ENCODE measurements around the gene ESM1.
"Not testable (repeated sequence)": the region's sequence is repeated elsewhere in the genome, so short reads cannot be mapped to it uniquely, and the experiment has no call there.

DNA sequence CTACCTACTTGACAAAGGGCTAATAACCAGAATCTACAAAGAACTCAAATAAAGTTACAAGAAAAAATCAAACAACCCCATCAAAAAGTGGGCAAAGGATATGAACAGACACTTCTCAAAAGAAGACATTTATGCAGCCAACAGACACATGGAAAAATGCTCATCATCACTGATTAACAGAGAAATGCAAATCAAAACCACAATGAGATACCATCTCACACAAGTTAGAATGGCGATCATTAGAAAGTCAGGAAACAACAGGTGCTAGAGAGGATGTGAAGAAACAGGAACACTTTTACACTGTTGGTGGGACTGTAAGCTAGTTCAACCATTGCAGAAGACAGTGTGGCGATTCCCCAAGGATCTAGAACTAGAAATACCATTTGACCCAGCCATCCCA, 16.8 kb upstream of the ESM1 start:
- TF ChIP-seq, protein P1, sequence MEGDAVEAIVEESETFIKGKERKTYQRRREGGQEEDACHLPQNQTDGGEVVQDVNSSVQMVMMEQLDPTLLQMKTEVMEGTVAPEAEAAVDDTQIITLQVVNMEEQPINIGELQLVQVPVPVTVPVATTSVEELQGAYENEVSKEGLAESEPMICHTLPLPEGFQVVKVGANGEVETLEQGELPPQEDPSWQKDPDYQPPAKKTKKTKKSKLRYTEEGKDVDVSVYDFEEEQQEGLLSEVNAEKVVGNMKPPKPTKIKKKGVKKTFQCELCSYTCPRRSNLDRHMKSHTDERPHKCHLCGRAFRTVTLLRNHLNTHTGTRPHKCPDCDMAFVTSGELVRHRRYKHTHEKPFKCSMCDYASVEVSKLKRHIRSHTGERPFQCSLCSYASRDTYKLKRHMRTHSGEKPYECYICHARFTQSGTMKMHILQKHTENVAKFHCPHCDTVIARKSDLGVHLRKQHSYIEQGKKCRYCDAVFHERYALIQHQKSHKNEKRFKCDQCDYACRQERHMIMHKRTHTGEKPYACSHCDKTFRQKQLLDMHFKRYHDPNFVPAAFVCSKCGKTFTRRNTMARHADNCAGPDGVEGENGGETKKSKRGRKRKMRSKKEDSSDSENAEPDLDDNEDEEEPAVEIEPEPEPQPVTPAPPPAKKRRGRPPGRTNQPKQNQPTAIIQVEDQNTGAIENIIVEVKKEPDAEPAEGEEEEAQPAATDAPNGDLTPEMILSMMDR (IDR thresholded peaks at IDR 0.05): not testable (repeated sequence)
- not testable (repeated sequence) for TF ChIP-seq POLR2A (IDR thresholded peaks at IDR 0.05)

Data from uterus (tissue), 2 donors.